ENCODE data around the gene MORN4.

Gene MORN4

GRCh38 chr10:97572214-97572989 lies 60.9 kb downstream of the MORN4 start, which contains the start of gene ANKRD2:
TSS of gene ANKRD2 (plus strand) at chr10:97572779. CDS start at chr10:97572789, 10 bp downstream.
- FAIRE-seq: no peak

- no peak for FAIRE-seq
These were observed 61.7 kb downstream of the MORN4 start for GRCh38 chr10:97571622-97572021.

GRCh38 chr10:97570789-97571471 lies 62.4 kb downstream of the MORN4 start:
- FAIRE-seq: no peak

- no peak for FAIRE-seq
These were observed 63.0 kb downstream of the MORN4 start for GRCh38 chr10:97570146-97570788.

- FAIRE-seq: no peak
These were observed 65.4 kb downstream of the MORN4 start for GRCh38 chr10:97567891-97568290.

- FAIRE-seq: no peak
These were observed 66.8 kb downstream of the MORN4 start for GRCh38 chr10:97566336-97566996.

- FAIRE-seq: no peak
These were observed 68.5 kb downstream of the MORN4 start for GRCh38 chr10:97564776-97565175.
